G401 (cell line): ENCODE data around the gene CCDC92. TPM values are rescaled to one million over a fixed set of nuclear protein-coding genes. Genes with fewer than 3 reads are reported as not detected.

Experiments
- DNase-seq: peaks from one replicate; pipeline ENCODE4 v3.0.0-alpha.2; 2015; ENCODE audit warnings: low spot score
- in situ Hi-C: cut with HindIII; loops from 2 replicates; pipeline ENCODE4 v1.10.0; 2016; ENCODE audit warnings: low sequenced_read_pairs, mixed read lengths
- total RNA-seq: library from RNA; depleted of rRNA; stranded (reverse); fragments of >200 nt; shearing (Covaris generic); gene quantifications from 2 replicates; pipeline ENCODE4 v1.2.3, GENCODE V29; 2014

Gene CCDC92
- total RNA-seq, 1 experiment from 2014 or later: 10.8 TPM

- DNase-seq: no peak
- in situ Hi-C loops: loop anchor here (25.0 kb wide), 1 partner anchor 154 kb away; no protein-coding TSS in a partner anchor
These were observed 30.9 kb downstream of the CCDC92 start for GRCh38 chr12:123941624-123942237.

- in situ Hi-C loops: loop anchor here (25.0 kb wide), 1 partner anchor 154 kb away; no protein-coding TSS in a partner anchor
- no peak for DNase-seq
These were observed 31.6 kb downstream of the CCDC92 start for GRCh38 chr12:123941000-123941399.

GRCh38 chr12:123940627-123940966 is 32.0 kb downstream of the CCDC92 start:
- in situ Hi-C loops: loop anchor here (25.0 kb wide), 1 partner anchor 153 kb away; no protein-coding TSS in a partner anchor
- DNase-seq: no peak

- no peak for DNase-seq
- in situ Hi-C loops: loop anchor here (25.0 kb wide), 1 partner anchor 153 kb away; no protein-coding TSS in a partner anchor
These were observed 32.7 kb downstream of the CCDC92 start for GRCh38 chr12:123939716-123940626.

GRCh38 chr12:123938679-123939480 is 33.8 kb downstream of the CCDC92 start:
- in situ Hi-C loops: loop anchor here (25.0 kb wide), 1 partner anchor 152 kb away; no protein-coding TSS in a partner anchor
- DNase-seq: no peak

GRCh38 chr12:123937707-123938591 is 34.7 kb downstream of the CCDC92 start:
- in situ Hi-C loops: loop anchor here (25.0 kb wide), 1 partner anchor 151 kb away; no protein-coding TSS in a partner anchor
- DNase-seq: no peak

- in situ Hi-C loops: loop anchor here (25.0 kb wide), 1 partner anchor 150 kb away; no protein-coding TSS in a partner anchor
- DNase-seq: no peak
These were observed 35.5 kb downstream of the CCDC92 start for GRCh38 chr12:123936956-123937706.

GRCh38 chr12:123936471-123936870 is 36.2 kb downstream of the CCDC92 start:
- DNase-seq: no peak
- in situ Hi-C loops: loop anchor here (25.0 kb wide), 1 partner anchor 149 kb away; no protein-coding TSS in a partner anchor

- in situ Hi-C loops: loop anchor here (25.0 kb wide), 1 partner anchor 149 kb away; no protein-coding TSS in a partner anchor
- DNase-seq: no peak
These were observed 36.7 kb downstream of the CCDC92 start for GRCh38 chr12:123935956-123936355.

GRCh38 chr12:123934829-123935228 is 37.8 kb downstream of the CCDC92 start:
- in situ Hi-C loops: loop anchor here (25.0 kb wide), 1 partner anchor 148 kb away; no protein-coding TSS in a partner anchor
- no peak for DNase-seq

GRCh38 chr12:123934016-123934620 is 38.5 kb downstream of the CCDC92 start:
- no peak for DNase-seq
- in situ Hi-C loops: loop anchor here (25.0 kb wide), 1 partner anchor 147 kb away; no protein-coding TSS in a partner anchor

GRCh38 chr12:123933214-123933613 is 39.4 kb downstream of the CCDC92 start:
- DNase-seq: no peak
- in situ Hi-C loops: loop anchor here (25.0 kb wide), 1 partner anchor 146 kb away; no protein-coding TSS in a partner anchor

GRCh38 chr12:123931686-123932321 is 40.8 kb downstream of the CCDC92 start:
- in situ Hi-C loops: loop anchor here (25.0 kb wide), 1 partner anchor 145 kb away; no protein-coding TSS in a partner anchor
- no peak for DNase-seq

GRCh38 chr12:123929946-123930583 is 42.6 kb downstream of the CCDC92 start:
- in situ Hi-C loops: loop anchor here (25.0 kb wide), 1 partner anchor 143 kb away; no protein-coding TSS in a partner anchor
- DNase-seq: no peak

GRCh38 chr12:123928897-123929296 is 43.7 kb downstream of the CCDC92 start:
- DNase-seq: no peak
- in situ Hi-C loops: loop anchor here (25.0 kb wide), 1 partner anchor 142 kb away; no protein-coding TSS in a partner anchor
